Measurements from ENCODE around the gene MRPL38.
A peak's percentile ranks its signal among the peaks of the same experiment; 100 is the strongest.

Gene MRPL38

DNA sequence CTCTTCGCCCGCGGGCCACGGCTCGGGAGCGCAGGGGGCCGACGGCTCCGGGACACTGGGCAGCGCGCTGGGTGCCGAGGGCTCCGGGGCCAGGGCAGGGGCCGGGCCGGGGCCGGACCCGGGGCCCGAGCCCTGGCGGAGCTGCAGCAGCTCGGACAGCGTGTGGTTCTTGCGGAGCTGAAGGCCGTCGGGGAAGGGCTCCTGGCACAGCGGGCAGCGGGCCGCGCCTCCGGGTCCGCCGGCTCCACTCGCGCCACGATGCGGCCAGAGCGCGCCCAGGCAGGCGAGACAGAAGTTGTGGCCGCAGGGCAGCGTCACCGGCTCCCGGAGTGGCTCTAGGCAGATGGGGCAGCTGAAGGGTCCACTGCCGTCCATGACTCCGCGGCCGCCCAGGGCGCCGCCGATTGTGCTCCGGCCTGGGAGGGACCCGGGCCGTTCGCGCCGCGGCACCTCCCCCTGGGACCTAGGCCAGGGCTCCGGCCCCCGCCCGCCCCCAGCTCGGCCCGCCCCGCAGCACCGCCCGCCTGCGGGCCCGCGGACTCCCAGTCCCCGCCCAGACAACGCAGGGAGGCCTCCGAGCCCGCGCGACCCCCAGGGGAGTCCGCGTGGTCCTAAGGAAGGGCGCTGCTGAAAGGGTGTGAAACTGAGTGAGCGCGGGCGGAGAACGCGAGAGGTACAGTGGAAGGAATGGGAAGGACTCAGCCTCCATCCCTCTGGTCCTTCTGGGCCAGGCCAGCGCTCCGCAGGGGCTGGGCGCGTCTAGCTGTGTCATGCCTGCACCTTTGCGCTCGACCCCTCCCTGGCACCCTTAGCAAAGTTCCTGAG lies 26.3 kb downstream of the MRPL38 start, which contains the start of gene TRIM47:
Gene TRIM47, minus strand, starts transcription at position 408 of the 825 bp plus-strand sequence. Its CDS starts 33 bp downstream, at position 375.
- Histone ChIP-seq H3K9me3 (ENCODE audit: insufficient read depth, low read depth, low read length) (peaks cover 2% of the 10 kb centered on the region), H2AK5ac (ENCODE audit: low read length) (no peak within 1 kb of the TSS), H3K79me2 (ENCODE audit: control insufficient read depth, insufficient read depth, low read length, poor library complexity) (no peaks in the 10 kb centered on the region), H3K36me3 (ENCODE audit: control insufficient read depth in 1 of 2, insufficient read depth in 2 of 2, low read length in 2 of 2) (no peaks in the 10 kb centered on the region), H3K4ac (ENCODE audit: low read depth, low read length) (no peak within 1 kb of the TSS), H3K4me2 (ENCODE audit: low read length) (peak within 1 kb of the TSS; percentile 73), H4K12ac (ENCODE audit: low read depth, low read length) (no peak within 1 kb of the TSS), H2BK12ac (ENCODE audit: low read length) (no peak within 1 kb of the TSS), H2AFZ (ENCODE audit: insufficient read depth, low read length, poor library complexity) (peak within 1 kb of the TSS; percentile 30), H2BK5ac (ENCODE audit: low read depth, low read length, poor library complexity) (no peak within 1 kb of the TSS), H3K79me1 (ENCODE audit: low read length) (no peaks in the 10 kb centered on the region), H3K23ac (ENCODE audit: low read length) (no peak within 1 kb of the TSS), H3K9ac (ENCODE audit: low read length) (no peak within 1 kb of the TSS), H2BK120ac (ENCODE audit: insufficient read depth, low read length, poor library complexity) (no peak within 1 kb of the TSS), H3K14ac (ENCODE audit: low read length) (no peak within 1 kb of the TSS), H3K4me1 (ENCODE audit: control insufficient read depth in 1 of 2, insufficient read depth in 2 of 2, low read length in 2 of 2) (peaks cover 12 to 19% of the 10 kb centered on the region in 2 experiments), H3K27ac (ENCODE audit: low read depth, low read length) (no peak within 1 kb of the TSS), H3K4me3 (ENCODE audit: low read depth, low read length) (peak within 1 kb of the TSS; percentile 47), H3K27me3 (ENCODE audit: insufficient read depth, low read length) (peaks cover 19% of the 10 kb centered on the region), H3K18ac (ENCODE audit: low read length) (no peak within 1 kb of the TSS), H4K8ac (ENCODE audit: low read depth, low read length) (no peak within 1 kb of the TSS), H4K91ac (ENCODE audit: low read depth, low read length) (no peak within 1 kb of the TSS)
- peak; percentile 56 to 72 for DNase-seq
- WGBS (ENCODE audit: extremely low coverage, insufficient coverage, insufficient read length), result no CpG with 5 or more reads among the region's 87 CpGs

- Histone ChIP-seq H3K4me2 (ENCODE audit: low read length) (peak overlapping the region; percentile 73), H2BK12ac (ENCODE audit: low read length) (no peak overlapping the region), H4K12ac (ENCODE audit: low read depth, low read length) (no peak overlapping the region), H3K4ac (ENCODE audit: low read depth, low read length) (no peak overlapping the region), H3K4me1 (ENCODE audit: control insufficient read depth in 1 of 2, insufficient read depth in 2 of 2, low read length in 2 of 2) (peaks cover 14 to 23% of the 10 kb centered on the region in 2 experiments), H3K9ac (ENCODE audit: low read length) (no peak overlapping the region), H4K91ac (ENCODE audit: low read depth, low read length) (no peak overlapping the region), H2AFZ (ENCODE audit: insufficient read depth, low read length, poor library complexity) (peak overlapping the region; percentile 30), H4K8ac (ENCODE audit: low read depth, low read length) (no peak overlapping the region), H3K23ac (ENCODE audit: low read length) (no peak overlapping the region), H3K79me1 (ENCODE audit: low read length) (no peaks in the 10 kb centered on the region), H3K14ac (ENCODE audit: low read length) (no peak overlapping the region), H3K27ac (ENCODE audit: low read depth, low read length) (no peak overlapping the region), H2BK5ac (ENCODE audit: low read depth, low read length, poor library complexity) (no peak overlapping the region), H2BK120ac (ENCODE audit: insufficient read depth, low read length, poor library complexity) (no peak overlapping the region), H2AK5ac (ENCODE audit: low read length) (no peak overlapping the region), H3K9me3 (ENCODE audit: insufficient read depth, low read depth, low read length) (peaks cover 2% of the 10 kb centered on the region), H3K79me2 (ENCODE audit: control insufficient read depth, insufficient read depth, low read length, poor library complexity) (no peaks in the 10 kb centered on the region), H3K18ac (ENCODE audit: low read length) (no peak overlapping the region), H3K36me3 (ENCODE audit: control insufficient read depth in 1 of 2, insufficient read depth in 2 of 2, low read length in 2 of 2) (no peaks in the 10 kb centered on the region), H3K27me3 (ENCODE audit: insufficient read depth, low read length) (peaks cover 19% of the 10 kb centered on the region), H3K4me3 (ENCODE audit: low read depth, low read length) (peak overlapping the region; percentile 47)
- DNase-seq, result peak; percentile 76 to 87
- no CpG with 5 or more reads among the region's 56 CpGs for WGBS (ENCODE audit: extremely low coverage, insufficient coverage, insufficient read length)
Observed at GRCh38 chr17:75877752-75878173, 26.9 kb downstream of the MRPL38 start.

DNA sequence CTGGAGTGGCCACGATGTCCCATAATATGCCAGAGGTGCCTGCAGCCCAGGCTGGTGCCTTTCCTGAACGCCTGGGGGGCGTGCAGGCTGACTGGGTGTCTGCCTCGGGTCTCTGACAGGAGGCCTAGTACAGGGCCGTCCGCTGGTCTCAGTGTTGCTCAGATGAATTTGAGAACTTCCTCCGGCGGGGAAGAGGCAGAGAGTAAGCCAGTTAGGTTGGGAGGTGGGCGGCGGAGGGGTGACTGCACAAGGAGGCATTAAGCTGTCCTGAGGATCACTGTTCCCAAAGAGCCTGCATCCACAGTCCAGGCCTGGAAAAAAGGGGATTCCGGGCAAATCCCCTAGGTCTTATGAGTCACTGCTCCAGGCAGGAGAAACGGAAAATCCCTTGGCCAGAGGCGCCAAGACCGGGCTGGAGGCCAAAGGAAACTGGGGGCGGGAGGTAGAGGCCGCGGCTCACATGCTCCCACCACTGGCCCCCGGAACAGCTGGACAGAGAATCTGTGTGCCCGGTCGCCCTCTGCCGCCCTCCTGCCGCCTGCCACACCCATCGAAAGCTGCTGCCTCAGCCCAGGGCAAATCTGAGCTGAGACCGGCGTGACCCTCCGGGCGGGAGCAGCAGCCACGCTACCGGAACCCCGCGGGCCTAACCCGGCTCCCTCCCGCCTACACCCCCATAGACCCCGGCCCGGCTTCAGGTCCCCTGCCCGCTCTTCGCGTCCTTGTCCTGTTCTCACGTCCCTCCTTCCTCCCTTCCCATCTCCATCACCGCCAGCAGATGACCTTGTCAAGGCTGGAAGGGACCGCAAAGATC lies 27.5 kb downstream of the MRPL38 start:
- Histone ChIP-seq H3K23ac (ENCODE audit: low read length) (no peak overlapping the region), H2BK12ac (ENCODE audit: low read length) (no peak overlapping the region), H3K36me3 (ENCODE audit: control insufficient read depth in 1 of 2, insufficient read depth in 2 of 2, low read length in 2 of 2) (no peaks in the 10 kb centered on the region), H3K79me1 (ENCODE audit: low read length) (no peaks in the 10 kb centered on the region), H3K4me1 (ENCODE audit: control insufficient read depth in 1 of 2, insufficient read depth in 2 of 2, low read length in 2 of 2) (peaks cover 18 to 28% of the 10 kb centered on the region in 2 experiments), H3K9me3 (ENCODE audit: insufficient read depth, low read depth, low read length) (peaks cover 2% of the 10 kb centered on the region), H3K14ac (ENCODE audit: low read length) (no peak overlapping the region), H3K27me3 (ENCODE audit: insufficient read depth, low read length) (peaks cover 19% of the 10 kb centered on the region), H2BK120ac (ENCODE audit: insufficient read depth, low read length, poor library complexity) (no peak overlapping the region), H3K4me3 (ENCODE audit: low read depth, low read length) (peak overlapping the region; percentile 47), H3K18ac (ENCODE audit: low read length) (no peak overlapping the region), H3K4ac (ENCODE audit: low read depth, low read length) (no peak overlapping the region), H2AFZ (ENCODE audit: insufficient read depth, low read length, poor library complexity) (peak overlapping the region; percentile 30), H4K91ac (ENCODE audit: low read depth, low read length) (no peak overlapping the region), H3K27ac (ENCODE audit: low read depth, low read length) (no peak overlapping the region), H2BK5ac (ENCODE audit: low read depth, low read length, poor library complexity) (no peak overlapping the region), H2AK5ac (ENCODE audit: low read length) (no peak overlapping the region), H4K8ac (ENCODE audit: low read depth, low read length) (no peak overlapping the region), H3K9ac (ENCODE audit: low read length) (no peak overlapping the region), H4K12ac (ENCODE audit: low read depth, low read length) (no peak overlapping the region), H3K79me2 (ENCODE audit: control insufficient read depth, insufficient read depth, low read length, poor library complexity) (no peaks in the 10 kb centered on the region), H3K4me2 (ENCODE audit: low read length) (peak overlapping the region; percentile 73)
- WGBS (ENCODE audit: extremely low coverage, insufficient coverage, insufficient read length), result no CpG with 5 or more reads among the region's 41 CpGs
- DNase-seq, result peak; percentile 64

DNA sequence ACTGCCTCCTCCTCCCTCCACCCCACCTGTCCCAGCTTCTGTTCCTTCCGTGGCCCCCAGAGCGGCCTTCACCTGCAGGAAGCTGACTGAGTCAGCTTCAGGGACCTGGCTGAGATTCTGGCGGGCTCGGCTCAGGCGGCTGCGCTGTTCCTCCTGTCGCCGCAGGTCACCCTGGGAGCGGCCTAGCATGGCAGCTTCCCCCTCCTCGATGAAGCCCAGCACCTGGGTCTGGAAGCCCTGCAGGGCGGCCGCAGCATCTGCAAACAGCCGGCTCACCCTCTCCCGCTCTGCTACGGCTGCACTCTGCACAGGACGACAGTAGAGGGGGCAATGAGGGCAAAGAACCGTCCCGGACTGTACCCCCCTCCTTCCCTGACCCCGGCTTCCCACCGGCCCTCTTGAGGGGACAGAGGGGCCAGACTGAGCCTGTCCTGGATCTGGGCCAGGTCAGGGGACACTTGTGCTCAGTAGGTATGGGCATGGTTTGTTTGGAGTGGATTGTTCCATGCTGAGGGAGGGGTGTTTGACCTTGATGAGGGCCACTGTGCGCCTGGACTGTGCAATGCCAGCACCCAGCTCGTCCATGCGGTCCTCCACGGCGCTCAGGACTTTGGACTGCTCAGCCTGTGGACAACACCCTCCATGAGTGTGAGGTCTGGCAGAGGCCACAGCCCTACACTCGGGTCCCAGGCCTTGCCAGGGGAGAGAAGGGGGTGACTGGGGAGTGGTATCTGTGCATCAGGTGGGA lies 28.3 kb downstream of the MRPL38 start:
- no CpG with 5 or more reads among the region's 26 CpGs for WGBS (ENCODE audit: extremely low coverage, insufficient coverage, insufficient read length)
- H2AK5ac ChIP-seq (ENCODE audit: low read length), result no peak overlapping the region
- H2BK120ac ChIP-seq (ENCODE audit: insufficient read depth, low read length, poor library complexity), result no peak overlapping the region
- no peak overlapping the region for H2AFZ ChIP-seq (ENCODE audit: insufficient read depth, low read length, poor library complexity)
- peaks cover 2% of the 10 kb centered on the region for H3K9me3 ChIP-seq (ENCODE audit: insufficient read depth, low read depth, low read length)
- H3K27me3 ChIP-seq (ENCODE audit: insufficient read depth, low read length), result peaks cover 19% of the 10 kb centered on the region
- no peak overlapping the region for H3K4me3 ChIP-seq (ENCODE audit: low read depth, low read length)
- H3K79me1 ChIP-seq (ENCODE audit: low read length), result no peaks in the 10 kb centered on the region
- no peak overlapping the region for H3K4me2 ChIP-seq (ENCODE audit: low read length)
- H3K27ac ChIP-seq (ENCODE audit: low read depth, low read length), result no peak overlapping the region
- no peak overlapping the region for H2BK5ac ChIP-seq (ENCODE audit: low read depth, low read length, poor library complexity)
- DNase-seq, result no peak
- no peak overlapping the region for H3K18ac ChIP-seq (ENCODE audit: low read length)
- peaks cover 18 to 28% of the 10 kb centered on the region in 2 experiments for H3K4me1 ChIP-seq (ENCODE audit: control insufficient read depth in 1 of 2, insufficient read depth in 2 of 2, low read length in 2 of 2)
- H4K91ac ChIP-seq (ENCODE audit: low read depth, low read length), result no peak overlapping the region
- no peaks in the 10 kb centered on the region for H3K79me2 ChIP-seq (ENCODE audit: control insufficient read depth, insufficient read depth, low read length, poor library complexity)
- no peak overlapping the region for H3K14ac ChIP-seq (ENCODE audit: low read length)
- no peak overlapping the region for H2BK12ac ChIP-seq (ENCODE audit: low read length)
- H4K8ac ChIP-seq (ENCODE audit: low read depth, low read length), result no peak overlapping the region
- no peaks in the 10 kb centered on the region for H3K36me3 ChIP-seq (ENCODE audit: control insufficient read depth in 1 of 2, insufficient read depth in 2 of 2, low read length in 2 of 2)
- H3K9ac ChIP-seq (ENCODE audit: low read length), result no peak overlapping the region
- no peak overlapping the region for H3K4ac ChIP-seq (ENCODE audit: low read depth, low read length)
- H3K23ac ChIP-seq (ENCODE audit: low read length), result no peak overlapping the region
- H4K12ac ChIP-seq (ENCODE audit: low read depth, low read length), result no peak overlapping the region

Measured in trophoblast cell (in vitro differentiated cells and primary cell).